Measurements from ENCODE around the gene VSIG8.

Gene VSIG8

DNA sequence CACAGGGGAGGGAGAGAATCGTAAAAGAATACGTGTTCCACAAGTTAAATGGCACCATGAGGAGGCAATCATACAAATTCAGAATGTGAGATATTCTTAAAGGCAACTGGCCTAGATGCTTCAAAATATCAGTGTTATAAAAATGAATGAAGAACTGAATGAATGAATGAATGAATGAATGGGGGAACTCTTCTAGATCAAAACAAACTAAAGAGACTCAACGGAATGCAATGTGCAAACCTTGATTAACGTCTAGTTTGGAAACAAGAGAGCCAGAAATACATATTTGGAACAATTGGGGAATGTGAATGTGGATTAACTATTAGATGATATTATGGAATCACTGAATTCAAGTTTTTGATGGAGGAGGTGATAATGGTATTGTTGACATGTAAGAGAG, 20.7 kb upstream of the VSIG8 start:
- DNase-seq (ENCODE audit: low read depth) = no peak

DNA sequence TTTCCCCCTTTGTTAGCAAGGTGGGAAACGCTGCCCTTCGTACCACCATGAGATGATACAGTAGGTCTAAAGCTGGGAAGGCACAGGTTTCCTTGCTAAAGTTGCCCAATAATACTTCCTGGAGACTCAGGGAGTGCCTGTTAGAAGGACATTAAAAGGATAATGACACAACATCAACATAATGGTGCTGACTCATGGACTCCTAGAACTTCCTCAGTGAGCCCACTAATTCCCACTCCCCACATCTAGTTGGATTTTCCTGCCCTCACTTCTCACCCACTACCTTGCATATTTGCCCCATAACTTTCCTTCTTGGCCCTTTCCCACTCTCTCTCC, 20.0 kb upstream of the VSIG8 start:
- no peak for DNase-seq (ENCODE audit: low read depth)

DNA sequence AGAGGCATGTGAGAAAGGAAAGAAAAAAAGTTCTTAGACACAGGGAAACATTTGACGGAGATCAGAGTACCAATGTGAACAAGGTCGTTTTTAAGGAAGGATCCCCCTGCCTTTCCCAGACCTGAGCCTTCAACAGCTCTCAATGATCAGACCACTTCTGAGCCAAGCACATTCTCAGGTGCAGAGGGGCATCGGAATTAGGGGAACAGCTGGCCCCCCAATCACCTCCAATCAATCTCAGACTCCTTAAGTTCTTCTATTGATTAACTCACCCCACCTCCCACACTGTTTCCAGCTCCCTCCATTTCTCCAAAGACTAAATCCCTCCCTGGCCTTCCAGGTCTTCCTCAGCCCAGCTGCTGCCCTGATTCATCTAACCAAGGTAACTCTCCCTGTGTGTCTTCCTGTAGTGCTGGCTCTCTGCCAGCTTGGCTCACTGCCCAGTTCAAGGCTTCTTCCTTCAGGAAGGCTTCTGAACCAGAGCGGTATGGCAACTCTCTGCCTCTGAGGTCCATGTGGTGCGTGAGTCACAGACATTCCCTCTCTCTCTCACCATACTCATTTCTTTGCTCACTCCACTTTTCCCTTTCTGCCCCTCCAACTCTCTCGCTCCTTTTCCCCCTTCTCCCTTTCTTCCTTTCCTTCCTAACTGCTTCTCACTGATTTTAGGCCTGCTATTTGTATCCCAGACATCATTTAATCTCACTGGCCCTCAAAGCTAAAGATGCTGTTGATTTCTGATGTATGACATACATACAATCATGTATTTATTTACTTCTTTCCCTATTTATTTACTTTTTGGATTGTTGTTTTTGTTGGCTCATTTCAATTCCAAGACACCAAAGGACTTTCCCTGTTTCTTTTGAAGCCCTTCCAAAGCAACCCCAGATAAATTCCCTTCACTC, 19.4 kb upstream of the VSIG8 start:
- peak; percentile 23 for DNase-seq (ENCODE audit: low read depth)

DNA sequence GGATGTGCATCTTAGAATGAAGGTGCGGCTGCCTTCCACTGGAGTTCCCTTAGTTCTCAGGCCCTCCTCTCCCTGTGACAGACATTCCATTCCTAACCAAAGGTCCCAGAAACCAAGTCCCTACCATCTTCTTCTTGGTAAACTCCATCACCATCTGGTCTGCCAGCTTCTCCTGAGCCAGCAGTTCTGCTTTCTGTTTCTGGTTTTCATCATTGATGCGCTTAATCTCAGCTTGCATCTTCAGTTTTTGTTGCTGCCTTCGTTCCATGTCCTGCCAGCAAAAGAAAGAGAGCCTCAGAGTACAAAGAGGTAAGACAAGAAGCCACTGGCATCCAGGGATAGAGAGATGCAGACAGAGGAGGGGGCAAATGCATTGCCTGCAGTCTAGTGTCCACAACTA, 18.0 kb upstream of the VSIG8 start:
- DNase-seq (ENCODE audit: low read depth) = no peak

DNA sequence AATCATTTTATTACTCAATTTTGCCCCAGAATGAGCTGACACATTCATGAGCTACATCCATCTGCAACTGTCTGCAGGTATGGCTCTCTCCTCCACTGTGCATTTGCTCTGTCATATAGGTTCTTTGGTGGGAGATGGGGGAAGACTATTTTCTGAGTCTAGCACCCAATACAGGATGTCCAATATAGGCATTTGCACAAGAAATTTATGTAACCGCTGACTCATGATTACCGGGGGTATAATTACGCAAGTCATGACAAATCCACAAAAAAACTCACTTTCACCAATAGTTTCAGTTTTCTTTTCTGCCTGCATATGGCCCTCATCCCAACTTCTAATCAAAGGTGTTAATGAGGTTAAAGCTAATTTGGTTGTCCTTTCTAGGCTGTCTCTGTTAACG, 17.5 kb upstream of the VSIG8 start:
- DNase-seq (ENCODE audit: low read depth) = no peak

DNA sequence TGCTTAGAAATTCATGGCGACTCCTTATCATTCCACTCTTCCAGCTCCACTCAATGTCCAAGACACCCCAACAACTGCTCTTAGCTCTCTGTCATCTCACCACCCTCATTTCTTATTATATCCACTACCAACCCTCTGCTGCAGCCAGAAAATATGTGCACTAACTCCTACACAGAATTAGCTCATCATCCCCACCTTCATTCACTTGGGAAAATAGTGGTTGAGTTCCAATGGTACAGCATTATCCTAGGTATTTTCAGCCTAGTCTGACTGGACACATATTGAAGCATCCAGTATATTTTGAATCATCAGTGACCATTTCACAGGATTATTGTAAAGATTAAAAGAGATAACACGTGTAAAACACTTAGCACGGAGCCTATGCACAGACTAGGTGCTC, 16.7 kb upstream of the VSIG8 start:
- no peak for DNase-seq (ENCODE audit: low read depth)

DNA sequence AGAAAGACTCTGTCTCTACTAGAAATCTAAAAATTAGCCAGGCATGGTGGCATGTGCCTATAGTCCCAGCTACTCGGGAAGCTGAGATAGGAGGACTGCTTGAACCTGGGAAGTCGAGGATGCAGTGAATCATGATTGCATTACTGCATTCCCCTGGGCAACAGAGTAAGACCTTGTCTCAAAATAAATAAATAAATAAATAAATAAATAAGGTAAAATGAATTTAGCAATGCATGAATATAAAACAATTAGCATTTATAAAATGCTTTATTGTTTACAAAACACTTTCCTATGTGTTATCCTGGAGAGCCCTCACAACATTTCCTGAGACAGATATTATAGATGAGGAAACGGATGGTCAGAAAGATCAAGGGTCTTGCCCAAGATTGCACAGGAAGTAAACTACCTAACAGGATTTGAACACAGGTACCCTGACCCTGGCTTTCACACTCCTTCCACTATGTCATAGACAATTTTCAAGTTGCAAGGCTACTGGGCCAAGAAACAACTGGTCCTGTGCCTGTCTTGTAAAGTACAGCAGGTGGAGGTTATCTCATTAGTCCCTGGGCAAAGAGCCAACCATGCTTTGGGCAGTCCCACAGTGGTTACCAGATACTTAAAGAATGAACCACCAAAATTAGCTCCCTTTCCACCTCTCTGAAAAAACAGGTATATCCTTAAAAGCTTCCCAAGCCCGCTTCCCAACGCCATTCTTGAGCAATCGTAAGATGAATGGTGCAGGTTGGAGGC, 15.4 kb upstream of the VSIG8 start:
- DNase-seq (ENCODE audit: low read depth) = no peak

DNA sequence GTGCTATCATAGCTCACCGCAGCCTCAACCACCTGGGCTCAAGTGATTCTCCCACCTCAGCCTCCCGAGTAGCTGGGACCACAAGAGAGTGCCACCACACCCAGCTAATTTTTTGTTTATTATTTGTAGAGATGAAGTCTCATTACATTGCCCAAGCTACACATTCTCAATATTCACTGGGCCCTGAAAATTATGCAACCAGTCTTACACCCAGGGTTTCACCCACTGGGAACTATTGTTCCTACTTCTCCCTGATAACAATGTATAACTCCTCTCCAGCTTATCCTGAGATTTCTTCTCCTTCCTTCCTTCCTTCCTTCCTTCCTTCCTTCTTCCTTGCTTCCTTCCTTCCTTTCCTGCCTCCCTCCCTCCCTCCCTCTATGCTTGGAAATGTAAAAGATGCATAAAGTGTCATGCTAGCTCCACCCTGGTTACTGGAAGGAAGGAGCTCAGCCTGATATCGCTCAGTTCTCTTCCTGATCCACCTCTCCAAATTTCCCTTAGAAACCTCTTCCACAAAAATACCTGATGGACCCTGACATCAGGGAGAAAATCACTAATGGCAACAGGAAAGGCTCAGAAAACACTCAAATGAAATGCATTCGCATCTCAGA, 11.2 kb upstream of the VSIG8 start:
- no peak for DNase-seq (ENCODE audit: low read depth)

DNA sequence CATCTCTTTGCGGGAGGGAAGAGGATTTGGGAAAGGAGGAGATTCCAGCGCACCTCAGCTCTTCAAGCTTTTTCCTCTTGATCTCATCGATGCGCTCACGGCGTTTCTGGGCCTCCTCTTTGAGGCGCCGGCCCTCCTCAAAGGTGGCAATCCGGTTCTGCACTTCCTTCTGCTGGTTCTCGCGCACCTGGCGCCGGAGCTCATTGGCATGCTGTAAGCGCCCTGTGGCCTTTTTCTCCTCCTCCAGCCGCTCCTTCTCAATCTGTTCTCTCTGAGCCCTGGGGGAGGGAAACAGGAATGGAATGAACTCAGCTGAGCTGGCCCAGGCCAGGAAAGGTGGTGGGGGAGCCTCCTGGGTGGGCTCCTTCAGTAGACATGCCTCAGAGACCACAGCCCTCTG, 10.4 kb upstream of the VSIG8 start:
- DNase-seq (ENCODE audit: low read depth) = no peak

DNA sequence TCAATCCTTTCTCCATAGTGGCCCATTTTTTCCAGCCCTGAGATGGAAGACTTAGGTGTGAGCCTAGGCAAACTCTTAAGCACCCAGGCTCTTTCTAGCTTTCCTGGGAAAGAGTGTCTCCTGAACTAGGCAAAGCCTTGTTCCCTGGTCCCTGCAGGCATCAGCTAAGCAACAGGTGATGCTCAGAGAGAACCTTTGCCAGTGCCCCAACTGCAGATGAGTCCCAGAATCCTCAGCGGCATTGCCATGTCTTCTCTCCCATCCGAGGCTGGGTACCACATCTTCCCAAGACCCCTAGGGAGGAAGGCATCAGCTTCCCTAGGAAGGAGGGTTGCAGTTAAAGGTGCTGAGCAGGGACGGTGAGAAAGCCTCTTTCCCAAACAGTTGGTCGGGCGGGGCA, 8.2 kb upstream of the VSIG8 start:
- DNase-seq (ENCODE audit: low read depth) = no peak

DNA sequence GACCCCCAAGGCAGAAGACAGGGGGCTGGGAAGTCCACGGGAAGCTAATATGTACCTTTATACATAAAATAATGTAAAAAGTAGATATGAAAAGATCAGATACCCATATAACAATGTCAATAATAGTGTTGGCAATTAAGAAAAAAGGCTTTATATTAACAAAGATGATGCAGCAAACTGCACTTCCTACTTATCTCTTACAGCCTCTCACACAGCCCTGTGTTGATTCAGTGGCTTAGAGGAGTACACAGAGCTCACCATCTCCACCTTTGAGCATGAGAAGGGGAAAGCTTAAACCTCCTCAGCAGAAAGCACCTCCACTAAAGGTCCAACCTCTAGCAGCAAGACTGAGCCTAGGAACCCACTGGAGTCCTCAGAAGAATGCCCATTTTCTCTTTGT, 7.2 kb upstream of the VSIG8 start:
- no peak for DNase-seq (ENCODE audit: low read depth)

DNA sequence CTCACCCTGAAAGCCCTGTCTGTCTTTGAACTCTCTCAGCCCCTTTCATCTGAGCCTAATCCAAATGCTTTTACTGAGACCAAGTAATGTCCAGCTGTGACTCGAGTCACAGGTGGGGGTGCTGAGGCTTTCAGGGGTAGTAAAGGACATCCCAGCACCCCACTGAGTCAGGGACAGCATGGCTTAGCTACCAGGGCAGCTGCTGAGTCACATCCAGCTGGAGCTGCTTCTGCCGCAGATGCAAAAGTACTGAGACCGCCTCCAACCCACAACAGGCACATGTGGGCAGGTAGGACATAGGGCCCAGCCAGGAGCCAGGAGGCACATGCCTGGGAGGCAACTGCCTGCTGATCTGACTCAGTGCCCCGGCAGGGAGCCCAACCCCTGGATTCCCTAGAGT, 6.7 kb upstream of the VSIG8 start:
- DNase-seq (ENCODE audit: low read depth) = no peak

DNA sequence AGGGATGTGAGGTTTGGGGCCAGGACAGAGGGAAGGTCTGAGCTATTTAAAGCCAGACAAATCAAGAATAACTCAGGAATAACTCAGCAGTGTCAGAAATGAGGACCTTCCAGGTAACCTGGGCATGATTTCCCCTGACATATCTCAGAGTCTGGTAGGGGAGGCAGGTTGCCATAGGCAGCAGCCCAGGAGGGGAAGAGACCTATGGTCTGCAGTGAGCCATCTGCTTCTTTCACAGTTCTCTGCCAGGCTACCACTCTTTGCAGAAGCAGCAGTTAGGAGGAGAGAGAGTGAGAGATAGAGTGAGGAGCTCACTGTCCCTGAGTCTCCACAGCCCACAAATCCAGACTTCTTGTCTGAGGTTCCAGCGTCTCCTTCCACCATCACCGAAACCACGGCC, 6.3 kb upstream of the VSIG8 start:
- no peak for DNase-seq (ENCODE audit: low read depth)

DNA sequence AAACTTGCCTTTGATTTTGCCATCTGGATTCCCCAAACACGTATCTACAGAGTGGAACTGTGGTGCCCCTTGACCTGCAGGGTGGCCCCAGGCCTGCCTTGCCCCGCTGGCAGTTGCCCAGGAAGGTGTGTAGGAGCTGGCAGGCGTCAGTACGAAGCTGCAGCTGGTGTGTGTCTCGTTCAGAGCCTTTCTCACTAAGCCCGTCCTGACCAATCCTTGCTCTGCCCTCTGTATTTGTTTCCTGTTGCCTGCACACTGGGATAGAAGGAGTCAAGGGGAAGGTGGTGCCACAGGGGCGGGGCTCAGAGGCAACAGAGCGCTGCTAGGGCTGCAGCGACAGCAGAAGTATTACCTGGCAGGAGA, 5.2 kb upstream of the VSIG8 start:
- no peak for DNase-seq (ENCODE audit: low read depth)

DNA sequence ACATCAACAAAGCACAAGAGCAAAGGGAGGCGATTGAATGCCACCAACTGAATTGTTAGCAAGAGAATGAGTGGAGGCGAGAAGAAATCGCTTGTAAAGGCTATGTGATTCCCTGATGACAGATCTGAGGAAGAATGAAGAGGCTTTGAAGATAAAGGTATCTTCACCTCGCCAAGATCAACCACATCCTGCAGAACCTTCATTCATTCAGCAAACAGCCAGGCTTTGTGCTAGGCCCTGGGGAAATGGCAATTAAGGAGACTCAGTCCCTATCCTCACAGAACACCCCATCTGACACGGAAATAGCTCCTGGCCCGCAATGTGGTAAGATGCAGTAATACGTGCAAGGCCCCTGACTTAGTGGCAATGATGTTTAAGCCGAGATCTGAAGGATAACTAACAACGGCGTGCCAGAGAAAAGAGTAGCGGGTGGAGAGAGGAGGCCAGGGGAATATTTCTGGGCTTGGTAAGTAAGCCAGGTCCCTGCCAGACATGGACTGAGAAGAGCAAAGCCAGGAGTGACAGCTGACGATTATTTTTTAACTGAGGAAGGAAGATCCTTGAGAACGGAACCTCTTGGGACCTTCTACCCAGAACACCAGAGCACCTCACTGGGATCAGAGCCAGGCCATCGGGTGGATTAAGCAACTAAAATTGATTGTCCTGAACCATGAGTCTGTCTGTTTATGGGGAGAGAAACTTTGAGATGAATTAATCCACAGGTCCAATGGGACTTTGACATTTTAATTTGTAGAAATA, 4.6 kb upstream of the VSIG8 start:
- DNase-seq (ENCODE audit: low read depth) = no peak

DNA sequence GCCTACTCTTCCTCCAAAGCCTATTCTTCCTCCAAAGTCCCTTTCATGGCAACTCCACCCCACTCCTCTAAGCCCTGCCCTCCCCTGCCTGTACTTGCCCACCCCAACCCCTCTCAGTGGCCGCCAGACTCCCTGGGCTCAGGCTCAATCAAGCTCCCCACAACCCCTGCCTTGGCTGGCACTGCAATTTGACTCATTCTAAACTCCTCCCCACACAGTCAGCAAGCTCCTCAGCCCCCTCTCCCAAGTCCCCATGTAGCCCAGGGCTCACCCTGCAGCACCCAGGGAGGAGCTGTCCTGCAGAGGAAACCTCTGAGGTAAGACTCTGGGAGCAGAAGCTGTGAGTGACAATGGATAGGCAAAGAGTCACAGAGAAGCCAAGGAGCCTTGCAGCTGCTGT, 3.6 kb upstream of the VSIG8 start:
- DNase-seq (ENCODE audit: low read depth) = no peak

DNA sequence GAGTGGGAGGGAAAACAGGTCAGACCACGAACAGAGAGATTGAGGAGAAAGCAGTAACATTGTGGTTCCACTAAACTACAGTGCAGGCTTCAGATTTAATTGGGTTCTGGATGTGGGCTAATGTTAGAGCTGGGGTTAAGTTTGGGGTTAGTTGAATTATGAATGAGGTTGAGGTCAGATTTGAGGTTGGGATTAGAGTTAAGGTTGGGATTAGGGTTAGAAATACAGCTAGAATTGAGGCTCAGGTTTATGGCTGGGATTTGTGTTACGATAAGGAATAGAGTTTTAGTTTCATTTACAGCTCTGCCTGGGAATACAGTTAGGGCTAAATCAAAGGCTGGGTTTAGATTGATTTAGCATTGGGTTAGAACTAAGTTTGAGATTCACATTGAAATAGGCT, 1.8 kb upstream of the VSIG8 start:
- DNase-seq (ENCODE audit: low read depth) = no peak

DNA sequence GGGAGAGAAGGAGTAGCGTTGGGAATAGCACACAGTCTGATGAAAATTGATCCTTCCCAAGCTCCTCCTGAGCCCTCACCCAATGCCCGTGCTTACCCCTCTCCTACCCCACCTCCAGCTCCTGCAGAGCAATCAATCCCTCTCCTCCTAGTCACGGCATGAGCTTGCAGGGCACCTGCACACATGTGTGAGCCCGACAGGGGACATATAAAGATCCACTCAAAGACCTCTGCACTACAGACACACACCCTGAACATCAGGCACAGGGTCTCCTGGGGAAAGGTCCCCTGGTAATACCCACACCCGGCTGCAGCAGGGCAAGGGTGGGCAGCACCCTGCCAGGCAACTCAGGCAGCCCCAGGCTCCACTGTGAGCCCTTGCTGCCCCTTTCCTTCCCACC, 426 bp downstream of the VSIG8 start:
- no peak for DNase-seq (ENCODE audit: low read depth)

DNA sequence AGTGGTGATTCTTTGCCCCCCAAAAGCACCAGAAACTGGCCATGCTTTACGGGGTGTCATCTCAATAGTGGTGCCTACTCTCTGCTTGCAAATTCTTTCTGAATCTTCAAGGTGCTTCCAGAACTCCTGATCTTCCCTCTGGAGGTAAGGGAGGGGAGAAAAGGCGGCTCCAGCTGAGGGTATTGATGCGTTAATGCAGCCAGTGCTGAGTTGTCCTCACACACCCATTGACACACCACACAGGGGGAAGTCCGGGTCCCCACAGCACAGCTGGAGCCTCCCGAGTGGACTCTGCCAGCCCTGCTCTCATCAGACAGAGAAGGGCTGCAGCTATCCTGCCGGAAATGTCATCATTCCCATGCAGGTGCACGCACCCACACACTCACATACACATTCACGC, 1.2 kb downstream of the VSIG8 start:
- DNase-seq (ENCODE audit: low read depth) = no peak

DNA sequence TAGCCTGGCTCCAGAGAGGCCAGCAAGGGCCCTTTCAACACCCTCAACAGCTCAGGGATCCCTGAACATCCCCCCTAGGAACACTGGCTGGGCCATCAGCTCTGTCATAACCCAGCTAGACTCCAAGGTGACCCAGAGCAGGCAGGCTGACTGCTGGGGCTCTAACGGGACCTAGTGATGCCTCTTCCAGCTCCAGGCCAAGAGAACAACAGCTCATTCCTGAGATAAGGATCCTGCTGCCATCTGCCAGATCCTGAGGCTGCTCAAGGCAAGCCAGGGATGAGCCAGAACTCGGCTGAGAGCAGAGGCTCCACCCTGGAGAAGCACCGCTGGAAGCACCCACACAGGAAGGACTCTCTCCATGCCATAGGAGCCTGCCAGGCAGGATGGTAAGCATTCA, 2.0 kb downstream of the VSIG8 start:
- no peak for DNase-seq (ENCODE audit: low read depth)

DNA sequence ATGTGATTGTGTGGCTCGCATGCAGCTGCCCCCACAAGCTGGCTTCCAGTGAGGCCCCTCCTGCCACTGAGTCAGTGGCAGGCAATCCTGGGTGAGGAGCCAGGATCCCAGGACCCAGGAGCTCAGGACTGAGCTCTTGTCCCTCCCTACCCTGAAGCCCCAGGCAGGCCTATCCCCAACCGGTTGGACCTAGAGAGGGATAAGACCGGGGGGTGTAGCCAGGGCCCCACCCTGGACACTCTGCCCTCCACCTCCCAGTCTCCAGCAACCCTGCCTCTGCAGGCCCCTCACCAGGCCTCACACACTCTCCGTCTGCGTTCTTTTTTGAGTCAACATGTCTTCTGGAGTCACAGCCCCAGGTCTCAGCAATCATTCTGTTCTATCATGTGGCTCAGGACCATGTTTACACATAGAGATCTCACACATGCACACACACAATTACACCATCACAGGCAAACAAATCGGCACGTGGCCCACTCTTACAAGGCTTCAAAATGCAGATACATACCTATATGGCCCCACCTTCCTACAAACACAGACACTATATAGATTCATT, 2.6 kb downstream of the VSIG8 start:
- DNase-seq (ENCODE audit: low read depth) = no peak

DNA sequence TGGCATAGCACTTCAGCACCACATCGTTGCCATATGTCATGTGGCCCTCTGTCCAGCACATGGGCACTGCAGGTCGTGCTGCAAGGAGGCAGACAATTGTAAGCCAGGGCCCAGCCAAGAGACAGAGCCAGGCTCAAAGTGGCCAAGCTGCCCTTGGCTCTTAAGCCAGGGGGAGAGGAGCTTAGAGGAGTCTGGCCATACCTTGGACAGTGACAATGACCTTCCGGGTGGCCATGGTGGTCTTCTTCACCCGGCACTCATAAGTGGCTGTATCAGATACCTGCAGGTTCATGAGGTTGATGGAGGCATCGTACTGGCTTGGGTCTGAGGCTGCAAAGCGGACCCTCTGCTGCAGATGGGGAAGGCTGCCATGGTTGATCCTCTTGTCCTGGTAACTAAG, 4.6 kb downstream of the VSIG8 start:
- DNase-seq (ENCODE audit: low read depth) = no peak
